ENCODE data around the gene KCNAB1.

- TF ChIP-seq CTCF (IDR thresholded peaks at IDR 0.05; ENCODE audit: low read length) (no peak), EZH2phosphoT487 (IDR thresholded peaks at IDR 0.05; ENCODE audit: low read length) (no peak)
Observed at GRCh38 chr3:156273111-156273694, 152.8 kb downstream of the KCNAB1 start.
